Activated CD4-positive, alpha-beta T cell treated with anti-CD3 and anti-CD28 coated beads for 4 hours (primary cell): ENCODE results near the gene CCDC174.
"Not testable (repeated sequence)": the region's sequence is repeated elsewhere in the genome, so short reads cannot be mapped to it uniquely, and the experiment has no call there.

Source experiments
- DNase-seq, 2 donors: peaks; one replicate each; pipeline ENCODE4 v3.0.0-alpha.2; 2020

Gene CCDC174

DNA sequence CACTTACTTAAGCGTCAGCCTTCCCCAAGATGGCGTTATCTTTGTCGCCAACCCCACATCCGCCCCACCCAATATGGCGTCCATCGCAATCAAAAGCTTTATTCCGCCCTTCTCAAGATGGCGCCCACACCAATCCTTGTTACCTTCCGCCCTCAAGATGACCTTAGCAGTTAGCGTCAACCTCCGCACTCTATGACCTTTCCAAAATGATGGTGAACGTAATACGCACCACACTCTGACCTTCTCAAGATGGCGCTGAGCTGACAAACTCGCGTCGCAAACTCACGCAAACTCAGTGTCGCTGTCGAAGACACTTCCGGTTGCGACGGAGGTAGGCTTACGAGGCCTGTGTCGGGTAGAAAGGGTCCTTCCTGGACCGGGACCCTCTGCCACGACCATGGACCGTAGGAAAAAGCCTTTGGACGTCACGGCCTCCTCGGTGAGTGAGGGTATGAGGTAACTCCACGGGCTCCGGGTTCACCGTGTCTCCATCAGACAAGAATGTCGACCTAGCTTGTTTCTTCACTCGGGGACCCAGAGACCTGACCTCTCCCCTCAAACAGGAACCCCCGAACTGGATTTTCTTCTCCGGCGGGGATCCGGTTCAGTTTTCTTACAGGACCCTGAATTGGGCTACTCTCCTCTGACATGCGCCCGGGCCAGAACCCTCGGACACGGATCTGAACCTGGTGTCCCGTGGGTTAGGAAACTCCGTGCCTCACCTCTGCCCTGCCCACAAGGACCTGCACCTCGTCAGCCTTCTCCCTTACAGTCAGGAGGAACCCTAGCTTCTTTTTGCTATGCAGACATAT is at the start of gene CCDC174:
TSS of gene CCDC174 (plus strand) at position 323 of the 812 bp plus-strand sequence. CDS start at position 398, 75 bp downstream.
- DNase-seq: peak; percentile 92 to 93

DNA sequence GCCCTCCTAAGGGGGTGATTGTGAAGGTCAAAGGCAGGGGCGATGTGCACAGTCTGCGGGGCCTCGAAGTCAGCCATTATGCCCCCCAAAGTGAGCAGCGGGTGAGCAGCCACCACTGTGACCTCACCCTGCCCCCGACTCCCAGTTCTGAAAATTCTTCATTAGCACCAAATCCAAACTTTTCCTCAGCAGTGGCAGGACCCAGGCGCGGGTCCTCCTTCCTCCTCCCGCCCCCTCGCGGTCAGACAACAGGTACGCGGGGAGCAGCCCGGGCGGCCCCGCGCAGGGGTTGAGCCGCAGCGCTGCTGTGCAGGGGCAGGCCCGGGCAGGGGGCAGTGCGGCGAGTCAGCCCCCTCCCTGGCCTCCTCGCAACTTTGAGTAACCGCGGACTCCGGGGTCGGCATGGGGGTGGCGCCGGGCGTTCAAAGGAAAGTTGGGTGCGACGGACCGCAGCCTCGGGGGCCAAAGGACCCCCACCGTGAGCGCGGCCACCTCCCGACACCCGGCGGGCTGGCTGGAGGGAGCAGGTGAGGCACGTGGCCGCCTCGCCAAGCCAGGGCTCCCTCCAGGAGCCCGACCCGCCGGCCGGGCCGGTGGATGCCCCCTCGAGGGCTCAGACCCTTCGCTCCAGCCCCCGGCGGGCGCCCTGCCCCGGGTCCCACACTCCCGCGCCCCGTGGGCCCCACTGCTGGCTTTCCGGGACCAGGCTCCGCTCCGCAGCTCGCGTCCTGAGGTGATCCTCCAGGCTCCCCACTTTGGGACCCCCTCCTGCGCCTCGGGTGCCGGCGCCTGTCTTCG is 49.4 kb upstream of the CCDC174 start:
- no peak for DNase-seq

DNA sequence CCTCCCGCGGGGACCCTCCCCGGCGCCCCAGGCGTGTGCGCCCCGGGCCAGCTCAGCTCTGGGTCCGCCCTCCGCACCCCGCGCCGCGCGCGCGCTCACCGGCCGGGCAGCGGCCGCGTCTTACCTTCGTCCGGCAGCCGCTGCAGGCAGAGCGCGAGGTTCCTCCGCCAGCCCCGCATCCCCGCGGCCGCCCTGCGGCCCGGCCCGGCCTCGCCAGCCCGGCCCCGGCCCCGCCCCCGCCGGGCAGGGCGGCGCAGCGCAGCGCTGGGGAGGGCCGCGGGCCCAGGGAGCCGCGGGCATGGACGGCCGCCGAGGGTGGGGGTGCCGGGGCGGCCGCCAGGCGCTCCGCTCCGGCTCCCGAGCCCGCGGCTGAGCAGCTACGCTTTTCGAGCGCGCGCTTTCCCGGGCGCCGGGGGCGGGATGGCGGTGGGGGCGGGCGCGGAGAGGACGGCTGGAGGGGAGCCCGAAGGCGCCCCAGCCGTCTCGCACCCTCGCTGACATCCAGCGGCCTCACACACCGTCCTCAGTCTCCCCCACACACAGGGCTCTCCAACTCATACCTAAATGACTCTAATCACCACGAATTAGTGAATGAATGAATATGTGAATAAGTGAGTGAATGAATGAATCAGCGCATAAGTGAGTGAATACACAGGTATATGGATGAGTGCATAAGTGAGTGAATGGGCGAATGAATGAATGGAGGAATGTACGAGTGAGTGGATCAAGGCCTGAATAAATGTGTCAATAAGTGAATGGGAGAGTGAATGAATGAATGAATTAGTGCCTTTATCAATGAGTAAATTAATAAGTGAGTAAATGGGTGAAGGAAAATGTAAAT is 48.5 kb upstream of the CCDC174 start:
- no peak for DNase-seq

DNA sequence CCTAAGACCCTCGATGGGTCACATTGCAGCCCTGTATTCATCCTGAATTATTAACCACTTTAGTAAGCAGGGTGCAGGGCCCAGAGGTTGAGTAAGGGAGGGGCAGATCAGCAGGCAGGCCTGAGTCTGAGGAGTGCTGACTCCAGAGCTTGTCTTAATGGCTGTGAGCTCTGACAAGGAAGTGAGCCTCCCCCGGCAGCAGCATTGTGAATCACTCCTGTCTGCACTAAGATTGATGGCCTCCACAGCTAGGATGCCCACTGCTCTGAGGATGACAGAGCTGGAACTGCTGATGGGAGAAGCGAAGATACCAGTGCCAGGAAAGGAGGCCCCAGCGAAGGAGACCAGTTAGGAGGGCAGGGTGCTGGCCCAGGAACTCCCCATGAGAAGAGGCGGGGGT is 46.5 kb upstream of the CCDC174 start:
- DNase-seq: no peak

DNA sequence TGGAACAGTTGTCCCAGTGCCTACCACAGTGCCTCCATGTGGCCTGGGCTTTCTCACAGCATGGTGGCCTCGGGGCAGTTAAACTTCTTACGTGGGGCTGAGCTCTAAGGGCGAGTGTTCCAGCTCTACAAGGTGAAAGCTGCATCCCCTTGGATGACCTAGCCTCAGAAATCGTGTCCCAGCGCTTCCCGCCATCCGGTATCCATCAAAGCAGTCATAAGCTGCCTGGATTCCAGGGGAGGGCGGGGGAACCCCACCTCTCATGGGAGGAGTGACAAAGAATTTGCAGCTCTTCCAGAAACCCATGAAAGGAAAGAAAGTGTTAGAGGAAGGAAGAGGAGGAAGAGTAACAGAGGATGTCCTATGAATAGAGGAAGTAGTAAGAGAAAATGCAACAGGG is 45.8 kb upstream of the CCDC174 start:
- DNase-seq: no peak

DNA sequence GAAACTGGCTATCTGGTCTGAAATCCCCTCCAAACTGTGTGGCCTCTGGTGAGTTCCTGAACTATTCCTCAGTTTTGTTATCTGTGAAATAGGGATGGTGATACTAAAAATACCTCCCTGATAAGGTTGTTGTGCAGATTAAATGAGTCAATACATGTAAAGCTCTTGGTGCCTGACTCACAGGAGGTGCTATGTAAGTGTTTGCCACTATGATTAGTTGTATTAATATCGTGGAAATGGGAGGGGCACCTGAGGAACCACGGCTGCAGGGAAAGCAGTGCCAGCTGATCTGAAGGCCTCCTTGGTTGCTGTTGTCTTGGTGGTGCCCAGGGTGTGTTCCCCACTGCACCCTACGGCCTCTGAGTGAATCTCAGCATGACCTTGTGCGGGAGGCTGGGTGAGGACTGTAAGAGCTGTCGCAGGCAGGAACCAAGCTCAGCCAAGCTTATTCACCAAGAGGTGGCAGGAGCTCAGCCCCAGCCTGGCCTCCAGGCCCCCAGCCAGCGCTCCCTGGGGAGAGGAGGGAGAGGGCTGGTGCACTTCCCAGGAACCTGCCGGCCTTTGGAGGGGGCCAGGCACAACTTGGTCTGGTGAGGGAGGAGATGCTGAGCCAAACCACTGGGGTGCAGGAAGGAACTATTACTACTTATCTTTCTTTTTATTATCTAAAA is 44.8 kb upstream of the CCDC174 start:
- DNase-seq: no peak

DNA sequence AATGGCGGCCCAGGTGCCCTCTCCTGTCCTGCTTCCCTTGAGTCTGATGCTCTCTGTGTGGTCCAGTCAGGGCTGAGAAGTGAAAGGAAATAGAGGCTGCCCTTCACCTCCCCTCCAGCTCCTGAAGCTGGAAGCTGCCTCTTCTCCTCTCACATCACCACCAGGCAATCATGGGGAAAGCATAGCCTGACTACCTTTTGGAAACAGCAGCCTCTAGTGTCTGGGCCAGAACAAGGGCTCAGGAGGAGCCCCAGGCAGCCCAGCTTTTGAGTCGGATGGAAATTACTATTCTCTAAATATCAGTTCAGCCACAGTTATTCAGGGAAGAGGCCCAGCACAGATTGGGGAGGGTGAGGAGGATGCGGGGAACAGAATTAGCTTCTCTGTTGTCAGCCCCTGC is 43.3 kb upstream of the CCDC174 start:
- no peak for DNase-seq

DNA sequence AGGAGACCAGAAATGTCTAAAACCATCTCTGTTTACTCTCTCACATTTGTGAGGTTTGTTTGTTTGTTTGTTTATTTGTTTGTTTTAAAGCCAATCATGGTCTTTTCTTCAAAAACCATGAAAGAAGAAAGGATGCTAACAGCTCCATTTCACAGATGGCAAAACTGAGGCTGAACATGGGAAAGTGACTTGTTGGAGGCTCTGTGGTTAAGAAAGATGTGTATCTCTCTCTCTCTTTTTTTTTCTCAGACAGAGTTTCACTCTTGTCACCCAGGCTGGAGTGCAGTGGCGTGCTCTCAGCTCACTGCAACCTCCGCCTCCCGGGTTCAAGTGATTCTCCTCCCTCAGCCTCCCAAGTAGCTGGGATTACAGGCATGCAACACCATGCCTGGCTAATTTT is 42.5 kb upstream of the CCDC174 start:
- not testable (repeated sequence) for DNase-seq

DNA sequence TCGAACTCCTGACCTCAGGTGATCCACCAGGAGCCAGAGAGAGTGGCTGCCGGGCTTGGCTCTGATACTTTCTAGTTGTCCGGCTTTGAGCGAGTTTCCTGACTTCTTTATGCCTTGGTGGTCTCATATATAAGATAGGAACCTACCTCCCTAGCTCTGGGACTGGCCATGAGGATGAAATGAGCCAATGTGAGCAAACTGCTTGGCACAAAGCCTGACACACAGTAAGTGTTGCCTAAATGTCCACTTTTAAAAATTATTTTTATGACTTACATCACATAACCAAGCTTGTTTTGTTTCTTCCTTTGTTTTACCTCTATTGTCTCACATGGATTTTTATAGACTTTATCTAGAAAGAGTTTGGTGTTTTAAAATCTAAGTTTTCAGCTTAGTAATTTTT is 42.1 kb upstream of the CCDC174 start:
- DNase-seq: no peak

DNA sequence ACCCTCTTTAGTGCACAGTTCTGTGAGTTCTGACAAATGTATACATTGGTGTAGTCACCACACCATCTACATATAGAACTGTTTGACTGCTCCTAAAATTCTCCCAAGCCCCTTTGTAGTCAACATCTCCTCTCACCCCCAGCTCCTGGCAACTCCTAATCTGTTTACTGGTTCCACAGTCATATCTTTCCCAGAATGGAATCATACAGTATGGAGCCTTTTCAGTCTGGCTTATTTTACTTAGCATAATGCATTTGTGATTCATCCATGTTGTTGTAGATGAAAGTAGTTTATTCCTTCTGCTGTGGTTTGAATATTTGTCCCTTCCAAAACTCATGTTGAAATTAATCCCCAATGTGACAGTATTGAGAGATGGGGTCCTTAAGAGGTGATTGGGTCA is 41.6 kb upstream of the CCDC174 start:
- DNase-seq: no peak

DNA sequence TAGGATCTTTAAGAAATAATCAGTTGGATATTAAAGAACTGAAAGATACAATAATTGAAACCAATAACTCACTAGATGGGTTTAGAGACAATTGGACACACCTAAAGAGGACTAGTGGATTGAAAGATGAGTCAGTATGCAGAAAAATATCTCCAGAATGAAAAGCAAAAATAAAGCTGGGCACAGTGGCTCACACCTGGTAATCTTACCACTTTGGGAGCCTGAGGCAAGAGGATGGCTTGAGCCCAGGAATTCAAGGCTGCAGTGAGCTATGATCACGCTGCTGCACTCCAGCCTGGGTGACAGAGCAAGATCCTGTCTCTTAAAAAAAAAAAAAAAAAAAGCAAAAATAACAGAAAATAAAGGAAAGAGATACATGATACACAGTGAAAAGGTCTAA is 37.4 kb upstream of the CCDC174 start:
- DNase-seq: no peak

DNA sequence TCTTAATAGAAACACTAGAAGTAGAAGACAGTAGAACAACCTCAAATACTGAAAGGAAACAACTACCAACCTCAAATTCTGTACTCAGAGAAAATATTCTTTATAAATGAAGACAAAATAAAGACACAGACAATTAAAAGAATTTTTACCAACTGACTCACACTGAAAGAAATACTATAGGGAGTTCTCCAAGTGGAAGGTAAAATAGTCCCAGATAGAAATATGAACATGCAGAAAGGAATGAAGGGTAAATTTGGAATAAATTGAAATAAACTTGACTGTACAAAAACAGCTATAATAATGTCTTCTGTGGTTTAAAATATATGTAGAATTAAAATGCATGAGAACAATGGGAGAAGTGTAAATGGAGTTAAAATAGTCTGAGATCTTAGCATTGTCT is 36.7 kb upstream of the CCDC174 start:
- DNase-seq: no peak

DNA sequence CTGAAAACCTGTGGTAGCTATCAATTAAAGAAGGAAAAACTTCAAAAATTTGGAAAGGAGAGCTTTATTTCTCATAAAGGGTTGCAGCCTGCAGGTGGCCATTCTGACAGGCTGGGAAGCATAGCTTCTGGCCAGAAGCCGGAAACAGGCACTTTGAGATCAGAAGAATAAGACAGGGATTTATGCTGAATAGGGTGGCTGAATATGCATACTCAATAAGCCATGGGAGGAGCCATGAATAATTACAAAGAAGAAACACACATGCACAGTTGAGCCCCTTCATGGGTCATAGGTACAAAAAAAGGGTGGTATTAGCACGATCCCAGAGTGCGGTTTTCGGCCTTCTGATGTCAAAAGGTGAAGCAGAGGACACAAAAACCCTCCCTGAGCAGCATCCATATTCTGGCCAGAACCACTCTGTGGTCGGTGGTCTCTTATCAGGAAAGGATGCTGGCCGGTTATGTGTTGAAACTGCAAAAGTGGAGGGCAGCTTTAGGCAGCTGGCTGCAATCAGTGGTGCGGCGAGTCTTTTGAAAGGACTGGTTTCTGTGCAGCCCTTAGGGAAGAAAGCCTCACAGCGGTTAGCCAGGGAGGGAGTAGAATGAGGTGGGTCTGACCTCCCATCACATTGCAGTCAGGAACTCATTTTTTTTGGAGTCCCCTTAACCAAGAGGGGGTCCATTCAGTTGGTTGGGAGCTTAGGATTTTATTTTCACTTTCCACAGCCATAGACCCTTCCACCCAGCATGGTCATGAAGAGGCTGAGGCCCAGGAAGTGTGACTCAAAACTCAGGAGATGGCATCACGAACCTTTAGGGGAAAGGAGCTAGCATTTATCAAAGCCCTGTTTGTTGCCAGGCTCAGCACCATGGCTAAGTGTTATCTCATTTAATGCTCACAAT is 34.7 kb upstream of the CCDC174 start:
- no peak for DNase-seq

DNA sequence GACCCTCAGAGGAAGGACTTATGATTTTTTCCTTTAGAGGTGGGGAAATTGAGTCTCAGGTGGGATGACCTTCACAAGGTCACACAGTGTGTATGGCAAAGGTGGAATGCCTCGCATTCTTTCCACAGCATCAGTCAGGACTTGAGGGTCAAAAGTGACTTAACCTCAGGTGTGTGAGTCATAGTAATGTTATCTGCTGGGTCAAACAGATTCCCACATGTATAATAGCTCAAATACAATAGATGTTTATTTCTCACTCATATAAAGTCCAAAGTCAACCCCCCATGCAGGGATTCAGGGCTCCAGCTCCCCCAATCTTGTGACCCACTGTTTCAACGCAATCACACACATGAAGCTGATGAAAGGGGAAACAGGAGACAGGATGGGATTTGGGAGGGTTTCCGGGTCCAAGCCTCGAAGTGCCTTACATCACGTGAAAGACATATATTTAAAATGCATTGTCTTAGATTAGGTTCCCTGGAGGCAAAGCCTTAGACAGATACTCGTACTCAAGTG is 34.0 kb upstream of the CCDC174 start:
- DNase-seq: no peak

DNA sequence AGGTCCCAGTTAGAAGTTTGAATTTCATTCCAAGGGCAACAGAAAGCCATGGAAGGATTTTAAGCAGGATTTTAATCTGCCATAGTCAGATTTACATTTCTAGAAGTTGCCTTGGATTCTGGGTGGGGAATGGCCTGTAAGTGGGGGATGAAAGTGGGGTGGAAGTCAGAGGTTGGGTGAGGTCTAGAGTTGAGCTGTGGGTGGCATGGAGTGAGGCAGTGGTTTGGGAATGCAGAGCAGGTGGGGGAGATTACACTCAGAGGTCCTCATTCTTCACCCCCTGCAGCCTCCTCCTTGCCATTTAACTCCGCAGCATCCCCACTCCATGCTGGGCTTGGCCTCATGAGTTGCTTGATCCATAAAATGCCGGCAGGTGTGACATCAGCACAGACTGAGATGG is 32.0 kb upstream of the CCDC174 start:
- no peak for DNase-seq

DNA sequence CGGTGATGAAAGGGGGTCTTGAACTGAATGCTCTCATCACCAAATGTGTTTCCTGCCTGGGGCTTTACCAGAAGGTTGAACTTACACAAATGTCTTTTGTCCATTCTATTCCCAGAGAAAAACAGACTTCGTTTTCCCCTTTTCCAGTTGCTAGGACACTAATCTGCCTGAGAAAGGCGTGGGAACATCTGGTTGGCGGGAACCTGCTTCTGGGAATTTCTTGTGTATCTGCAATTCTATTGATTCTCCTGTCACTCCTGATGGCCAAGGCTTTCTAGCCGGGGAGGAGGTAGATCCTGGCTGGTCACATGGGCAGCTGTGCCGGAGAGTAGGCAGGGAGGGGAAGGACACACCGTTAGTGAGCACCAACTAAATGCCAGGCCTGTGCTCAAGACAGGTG is 31.1 kb upstream of the CCDC174 start:
- no peak for DNase-seq

DNA sequence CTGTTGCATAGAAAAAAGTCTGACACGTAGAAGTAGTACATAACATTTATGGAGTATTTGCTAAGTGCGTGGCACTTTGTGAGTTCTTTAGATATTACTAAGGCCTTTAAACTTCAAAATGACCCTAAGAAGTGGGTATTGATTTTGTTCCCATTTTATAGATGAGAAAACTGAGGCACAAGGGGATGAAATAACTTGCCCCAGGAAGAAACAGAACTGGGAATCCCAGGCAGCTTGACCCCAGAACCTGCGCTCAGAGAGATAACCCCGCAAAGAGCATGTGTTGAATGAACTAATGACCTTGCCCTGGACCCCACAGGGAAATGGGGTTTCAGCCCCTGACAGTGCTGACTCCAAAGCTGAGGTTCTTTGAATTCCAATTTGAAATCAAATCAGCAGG is 30.5 kb upstream of the CCDC174 start:
- no peak for DNase-seq

DNA sequence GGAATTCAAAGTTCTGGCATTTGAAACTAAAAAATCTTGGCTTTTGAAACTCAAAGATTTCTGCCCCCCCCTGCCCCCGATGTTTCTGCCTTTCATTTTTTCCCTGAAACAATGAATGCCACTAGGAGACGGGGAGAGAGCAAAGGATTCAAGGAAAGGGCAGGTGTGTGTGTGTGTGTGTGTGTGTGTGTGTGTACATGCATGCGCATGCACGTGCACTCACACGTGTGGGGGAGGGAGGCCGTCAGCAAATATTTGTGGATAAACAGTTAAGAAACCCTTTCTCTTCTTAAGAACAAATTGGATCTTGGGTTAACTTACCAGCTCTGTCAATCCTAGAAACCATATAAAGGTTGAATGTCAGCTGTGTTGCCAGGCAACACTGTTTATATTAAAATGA is 29.2 kb upstream of the CCDC174 start:
- no peak for DNase-seq

DNA sequence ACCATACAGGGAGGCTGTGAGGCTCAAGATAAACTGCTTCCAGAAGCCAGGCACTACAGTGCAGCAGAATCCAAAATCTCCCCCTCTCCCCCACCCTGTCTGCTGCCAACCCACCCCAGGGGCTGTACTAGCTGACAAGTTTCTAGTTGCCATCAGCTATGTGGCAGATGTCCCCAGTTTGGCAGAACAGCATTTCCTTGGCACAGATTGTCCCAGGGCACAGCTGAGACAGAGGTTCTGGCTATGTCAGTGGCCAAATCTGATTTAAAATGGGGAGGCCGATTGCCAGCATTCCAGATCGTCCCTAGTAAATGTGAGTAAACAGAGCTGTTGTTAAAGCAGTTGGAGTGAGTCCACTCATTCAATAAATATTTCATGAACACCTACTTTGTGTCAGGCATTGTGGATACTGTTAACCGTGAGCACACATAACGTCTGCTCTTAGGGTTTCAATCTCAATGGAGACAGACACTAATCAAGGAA is 28.0 kb upstream of the CCDC174 start:
- DNase-seq: no peak

DNA sequence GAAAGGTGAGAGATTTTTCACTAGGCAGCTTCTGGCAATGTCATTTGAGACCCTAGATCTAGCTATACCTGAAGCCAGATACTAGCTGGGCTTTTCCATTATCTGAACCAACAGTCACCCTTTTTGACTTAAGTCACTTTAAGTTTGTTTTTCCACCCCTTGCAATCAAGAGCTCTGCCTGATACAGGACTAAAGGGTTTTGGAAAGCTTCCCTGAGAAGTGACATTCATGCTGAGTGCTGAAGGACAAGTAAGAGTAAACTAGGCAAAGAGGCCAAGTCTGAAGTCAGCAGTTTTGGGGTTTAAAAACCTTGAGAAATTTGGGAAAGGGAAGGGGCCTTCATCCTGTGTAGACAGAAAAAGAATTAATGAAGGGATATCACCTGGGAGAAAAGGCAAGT is 27.1 kb upstream of the CCDC174 start:
- DNase-seq: no peak

DNA sequence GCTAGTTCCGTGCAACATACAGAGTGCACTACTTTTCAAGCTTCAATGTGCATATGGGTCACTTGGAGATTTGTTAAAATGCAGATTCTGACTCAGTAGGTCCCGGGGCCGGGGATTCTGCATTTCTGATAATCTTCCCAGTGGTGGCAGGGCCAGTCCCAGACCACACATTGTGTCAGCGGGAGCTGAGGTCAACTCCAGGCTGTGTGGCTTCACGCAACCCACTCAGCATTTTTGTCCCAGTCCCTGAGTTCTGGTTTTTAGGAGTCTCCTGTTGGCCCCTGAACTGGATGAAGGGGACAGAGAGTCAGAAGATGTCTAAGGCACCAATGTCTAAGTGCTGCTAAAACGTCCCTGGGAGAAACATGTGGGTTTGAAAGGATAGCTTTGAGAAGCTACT is 26.1 kb upstream of the CCDC174 start:
- DNase-seq: no peak
